Anterior cingulate cortex (tissue), 58 donors: ENCODE measurements around the gene FAM124A.

Source experiments
- DNase-seq, 58 donors: peaks; one replicate each; lab custom pipeline; 2025; lab: John Stamatoyannopoulos, UW

Gene FAM124A

GRCh38 chr13:51222037-51222685, at the start of gene FAM124A:
Gene FAM124A, plus strand, starts transcription at chr13:51222398. Its CDS starts 104 bp downstream, at chr13:51222502.
- DNase-seq = peak in 39 of 58 donors; percentile 11 to 72 (median 49)

DNA sequence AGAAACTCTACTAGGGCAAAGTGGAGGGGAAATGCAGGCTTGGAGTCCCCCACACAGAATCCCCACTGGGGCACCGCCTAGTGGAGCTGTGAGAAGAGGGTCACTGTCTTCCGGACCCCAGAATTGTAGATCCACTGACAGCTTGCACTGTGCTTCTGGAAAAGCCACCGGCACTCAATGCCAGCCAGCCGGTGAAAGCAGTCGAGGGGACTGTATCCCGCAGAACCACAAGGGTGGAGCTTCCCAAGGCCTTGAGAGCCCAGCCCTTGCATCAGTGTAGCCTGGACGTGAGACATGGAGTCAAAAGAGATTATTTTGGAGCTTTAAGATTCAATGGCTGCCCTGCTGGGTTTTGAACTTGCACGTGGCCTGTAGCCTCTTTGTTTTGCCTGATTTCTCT, 47.2 kb upstream of the FAM124A start:
- DNase-seq = no peak

GRCh38 chr13:51175639-51176038, 46.6 kb upstream of the FAM124A start:
- DNase-seq = no peak

- no peak for DNase-seq
Measured at GRCh38 chr13:51177188-51177587, 45.0 kb upstream of the FAM124A start.

DNA sequence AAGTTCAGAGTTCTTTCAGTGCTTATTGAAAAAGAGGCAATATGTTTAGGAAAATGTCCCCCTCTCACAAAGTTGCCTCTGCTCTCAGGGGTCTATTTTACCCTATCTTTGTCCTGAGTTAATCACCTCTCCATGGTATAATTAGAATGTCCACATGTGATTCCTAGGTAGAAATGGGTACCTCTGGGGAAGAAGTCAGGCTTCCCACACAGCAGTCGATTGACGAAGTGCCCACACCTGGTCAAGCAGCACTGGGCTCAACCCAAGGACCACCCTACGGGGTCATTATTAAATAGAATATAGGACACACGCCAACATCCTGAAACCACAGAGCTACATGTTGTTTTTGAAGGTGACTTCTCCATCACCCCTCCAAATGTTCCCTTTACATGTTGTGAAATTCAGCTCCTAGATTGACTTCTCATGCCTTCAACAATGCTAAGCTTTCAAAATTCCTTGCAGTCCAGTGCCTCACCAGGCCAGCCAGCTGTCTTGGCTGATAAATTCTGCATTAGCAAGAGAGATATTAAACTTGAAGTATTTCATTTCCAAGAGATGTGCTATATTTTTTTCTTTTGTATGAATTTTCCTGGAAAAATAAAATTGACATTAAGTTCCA, 43.6 kb upstream of the FAM124A start:
- no peak for DNase-seq

- no peak for DNase-seq
Measured at GRCh38 chr13:51179432-51179971, 42.7 kb upstream of the FAM124A start.

GRCh38 chr13:51180853-51181511, 41.2 kb upstream of the FAM124A start:
- DNase-seq = no peak

- DNase-seq = no peak
Measured at GRCh38 chr13:51181786-51182383, 40.3 kb upstream of the FAM124A start.

DNA sequence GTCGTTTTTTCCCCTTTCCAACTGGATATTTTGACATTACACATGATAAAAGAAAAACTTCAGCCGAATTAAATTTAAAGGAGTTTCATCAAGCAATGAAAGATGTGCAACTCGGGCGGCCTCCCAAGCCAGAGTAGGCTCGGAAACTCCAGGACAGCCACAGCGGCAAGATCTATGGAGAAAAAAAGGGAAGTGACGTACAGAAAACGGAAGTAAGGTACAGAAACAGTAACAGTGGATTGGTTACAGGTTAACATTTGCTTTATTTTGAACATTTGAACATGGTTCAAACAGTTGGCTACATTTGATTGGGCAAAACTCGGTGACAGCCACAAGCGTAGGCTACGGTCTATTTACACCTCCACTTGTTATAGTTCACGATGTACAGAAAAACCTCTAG, 30.5 kb upstream of the FAM124A start:
- no peak for DNase-seq

- no peak for DNase-seq
Measured at GRCh38 chr13:51192348-51192747, 29.9 kb upstream of the FAM124A start.

DNA sequence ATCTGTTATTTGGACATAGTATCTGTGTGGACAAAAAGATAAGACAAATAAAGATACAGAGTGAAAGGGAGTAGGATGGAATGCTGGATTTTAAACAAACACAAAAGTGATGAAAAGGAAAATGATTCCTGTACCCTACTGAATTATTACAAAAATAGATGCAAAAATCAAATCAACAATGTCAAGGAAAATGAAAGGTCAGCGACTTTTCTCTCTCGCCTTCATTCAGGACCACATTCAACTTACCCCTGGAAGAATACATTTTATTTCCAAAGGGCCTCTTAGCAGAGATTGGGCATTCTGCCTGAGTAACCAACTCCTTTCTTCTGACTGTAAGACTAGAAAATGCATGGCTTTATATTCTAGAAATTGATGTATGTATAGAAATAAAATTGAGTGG, 28.8 kb upstream of the FAM124A start:
- no peak for DNase-seq

DNA sequence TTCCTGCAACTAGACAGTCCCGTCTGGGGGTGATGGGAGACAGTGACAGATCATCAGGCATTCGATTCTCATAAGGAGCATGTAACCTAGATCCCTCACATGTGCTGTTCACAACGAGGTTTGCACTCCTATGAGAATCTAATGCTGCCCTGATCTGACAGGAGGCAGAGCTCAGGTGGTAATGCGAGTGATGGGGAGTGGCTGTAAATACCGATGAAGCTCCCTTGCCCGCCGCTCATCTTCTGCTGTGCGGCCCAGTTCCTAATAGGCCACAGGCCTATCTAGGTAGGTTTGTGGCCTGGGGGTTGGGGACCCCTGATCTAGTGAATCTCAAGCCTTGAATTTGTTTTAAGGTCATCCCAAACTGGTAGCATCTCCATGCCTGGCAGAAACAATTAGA, 27.3 kb upstream of the FAM124A start:
- no peak for DNase-seq

GRCh38 chr13:51201886-51202285, 20.3 kb upstream of the FAM124A start:
- DNase-seq = no peak

- DNase-seq = no peak
Measured at GRCh38 chr13:51202477-51203046, 19.6 kb upstream of the FAM124A start.

DNA sequence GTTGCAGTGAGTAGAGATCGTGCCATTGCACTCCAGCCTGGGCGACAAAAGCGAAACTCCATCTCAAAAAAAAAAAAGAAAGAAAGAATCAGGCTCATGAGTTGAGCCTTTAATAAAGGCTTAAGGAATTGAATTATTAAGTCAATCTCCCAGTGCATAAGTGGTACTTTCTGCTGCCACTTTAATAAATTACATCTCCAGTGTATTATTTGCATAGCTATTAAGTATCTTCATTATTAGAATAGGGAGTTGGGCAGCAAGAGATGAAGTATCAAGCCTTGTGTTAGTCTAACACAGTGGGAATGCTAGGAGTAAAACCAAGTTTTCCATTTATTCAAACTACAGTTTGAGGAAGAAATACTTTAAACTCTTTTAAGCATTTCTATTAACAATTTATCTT, 15.6 kb upstream of the FAM124A start:
- no peak for DNase-seq

GRCh38 chr13:51207881-51208280, 14.3 kb upstream of the FAM124A start:
- no peak for DNase-seq

- no peak for DNase-seq
Measured at GRCh38 chr13:51208716-51209115, 13.5 kb upstream of the FAM124A start.

DNA sequence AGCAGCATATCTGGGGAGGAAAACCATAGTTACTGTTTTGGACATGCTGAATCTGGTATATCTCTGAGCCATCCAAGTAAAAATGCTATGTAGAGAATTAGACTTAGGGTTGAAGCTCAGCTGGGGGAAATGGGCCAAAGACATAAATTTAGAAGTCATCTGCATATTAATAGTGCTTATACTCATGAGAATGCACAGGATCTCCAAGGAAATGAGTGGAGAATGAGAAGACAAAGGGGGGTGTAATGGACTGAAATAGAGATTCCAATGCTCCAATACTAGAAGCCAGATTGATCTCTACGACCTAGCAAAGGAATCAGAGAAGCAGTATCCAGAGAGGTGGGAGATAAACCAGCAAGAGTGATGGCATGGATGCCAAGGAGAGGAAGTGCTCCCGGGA, 10.3 kb upstream of the FAM124A start:
- no peak for DNase-seq

DNA sequence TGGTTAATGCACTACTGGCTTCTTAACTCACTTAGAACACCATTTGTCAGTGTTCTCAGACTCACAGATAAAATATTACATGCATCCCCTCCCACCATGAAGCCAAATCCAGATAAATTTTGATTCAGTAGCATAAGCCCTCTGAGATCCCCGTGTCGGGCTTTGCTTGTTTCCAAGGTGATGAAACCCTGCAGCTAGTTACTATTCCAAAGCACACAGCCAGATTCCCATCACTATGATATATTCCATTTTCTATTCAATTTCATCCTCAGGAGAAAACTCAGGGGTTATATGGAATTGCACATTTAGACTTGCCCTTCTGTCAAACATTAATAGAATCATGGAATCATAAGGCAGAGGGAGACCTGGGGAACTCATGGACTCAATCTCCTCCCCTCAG, 9.4 kb upstream of the FAM124A start:
- DNase-seq = no peak

GRCh38 chr13:51213173-51213728, 8.9 kb upstream of the FAM124A start:
- DNase-seq = no peak

DNA sequence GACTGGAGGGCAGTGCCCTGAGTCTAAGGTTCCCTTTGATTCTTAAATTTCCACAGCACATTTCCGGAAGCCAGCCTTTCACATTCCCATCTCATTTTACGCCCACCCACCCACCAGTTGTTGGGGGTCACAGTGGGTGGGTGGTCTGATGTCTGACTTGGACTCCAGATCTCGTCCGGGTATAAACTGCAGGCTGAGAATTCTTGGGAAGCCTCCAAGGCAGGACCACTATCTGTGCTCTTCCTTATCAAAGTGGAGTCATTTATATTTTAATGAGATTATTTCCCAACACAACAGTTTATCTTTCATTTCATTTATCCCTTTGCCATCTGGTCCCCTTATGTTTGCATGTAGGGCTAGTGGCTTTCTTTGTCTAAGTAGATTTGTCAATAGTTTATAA, 3.6 kb upstream of the FAM124A start:
- DNase-seq = no peak
